ENCODE data around the gene CORO1C. TPM values are rescaled to one million over a fixed set of nuclear protein-coding genes. Genes with fewer than 3 reads are reported as not detected.
A peak's percentile ranks its signal among the peaks of the same experiment; 100 is the strongest.
"Not testable (repeated sequence)": the region's sequence is repeated elsewhere in the genome, so short reads cannot be mapped to it uniquely, and the experiment has no call there.

CORO1C gene
- total and polyA plus RNA-seq, 10 donors: 12.0 to 119 (median 74.8) TPM

DNA sequence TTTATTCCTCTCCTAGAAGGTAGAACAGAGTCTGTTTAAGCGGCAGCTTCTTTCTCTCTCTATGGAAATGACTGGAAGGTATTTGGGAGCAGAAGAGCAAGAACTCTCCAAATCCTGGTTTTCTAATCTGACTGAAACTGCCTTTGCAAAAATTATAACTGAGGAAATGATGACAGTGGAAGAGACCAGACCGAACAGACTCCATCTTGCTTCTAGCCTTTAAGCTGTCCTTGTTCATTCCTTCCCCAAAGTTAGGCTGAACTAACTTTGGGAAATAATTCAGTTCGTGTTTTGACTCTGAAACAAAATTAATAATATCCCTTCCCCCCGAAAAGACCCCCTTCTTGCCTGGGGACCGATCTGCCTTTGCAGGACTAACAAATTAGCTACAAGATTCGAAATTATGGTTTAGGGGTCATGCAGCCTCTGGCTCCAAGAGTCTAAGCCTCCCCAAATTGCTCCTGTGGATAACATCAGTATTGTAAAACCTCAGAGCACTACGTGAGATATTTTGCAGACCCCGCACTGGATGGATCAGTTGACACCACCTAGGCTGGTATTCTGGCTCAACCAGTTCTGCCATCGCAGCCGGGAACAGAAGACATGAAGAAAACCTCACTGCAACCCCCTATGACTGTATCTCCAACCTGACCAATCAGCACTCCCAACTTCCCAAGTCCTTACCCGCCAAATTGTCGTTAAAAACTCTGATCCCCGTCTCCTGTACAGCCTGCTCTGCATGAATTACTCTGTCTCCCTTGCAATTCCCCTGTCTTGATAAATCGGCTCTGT is 111.8 kb downstream of the CORO1C start:
- intact Hi-C loops (cut with DNase I; ENCODE audit: low total_unique reads): loop anchor here (2.0 kb wide), 1 partner anchor 57 kb away; the partner anchor contains the start of gene ISCU
- TF ChIP-seq POLR2AphosphoS5 (IDR thresholded peaks at IDR 0.05): no peak
- no peak for TF ChIP-seq POLR2A (IDR thresholded peaks at IDR 0.05)
- TF ChIP-seq, protein P1, sequence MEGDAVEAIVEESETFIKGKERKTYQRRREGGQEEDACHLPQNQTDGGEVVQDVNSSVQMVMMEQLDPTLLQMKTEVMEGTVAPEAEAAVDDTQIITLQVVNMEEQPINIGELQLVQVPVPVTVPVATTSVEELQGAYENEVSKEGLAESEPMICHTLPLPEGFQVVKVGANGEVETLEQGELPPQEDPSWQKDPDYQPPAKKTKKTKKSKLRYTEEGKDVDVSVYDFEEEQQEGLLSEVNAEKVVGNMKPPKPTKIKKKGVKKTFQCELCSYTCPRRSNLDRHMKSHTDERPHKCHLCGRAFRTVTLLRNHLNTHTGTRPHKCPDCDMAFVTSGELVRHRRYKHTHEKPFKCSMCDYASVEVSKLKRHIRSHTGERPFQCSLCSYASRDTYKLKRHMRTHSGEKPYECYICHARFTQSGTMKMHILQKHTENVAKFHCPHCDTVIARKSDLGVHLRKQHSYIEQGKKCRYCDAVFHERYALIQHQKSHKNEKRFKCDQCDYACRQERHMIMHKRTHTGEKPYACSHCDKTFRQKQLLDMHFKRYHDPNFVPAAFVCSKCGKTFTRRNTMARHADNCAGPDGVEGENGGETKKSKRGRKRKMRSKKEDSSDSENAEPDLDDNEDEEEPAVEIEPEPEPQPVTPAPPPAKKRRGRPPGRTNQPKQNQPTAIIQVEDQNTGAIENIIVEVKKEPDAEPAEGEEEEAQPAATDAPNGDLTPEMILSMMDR (IDR thresholded peaks at IDR 0.05 in 8 of 11, conservative IDR thresholded peaks at IDR 0.05 in 3 of 11): no peak
- no peak for DNase-seq
- H3K36me3 ChIP-seq: peaks cover 0 to 47% (median 16%) of the 10 kb centered on the region in 6 donors
- H3K27me3 ChIP-seq (replicated peaks in 1 of 7): no peaks in the 10 kb centered on the region
- H3K4me3 ChIP-seq: no peak overlapping the region
- H3K4me1 ChIP-seq: peaks cover 26 to 84% (median 57%) of the 10 kb centered on the region in 6 donors
- peaks cover 0 to 9% (median 7%) of the 10 kb centered on the region in 8 donors for H3K9me3 ChIP-seq
- peak overlapping the region in 3 of 8 donors; percentile 67 to 74 (median 74) for H3K27ac ChIP-seq
- WGBS, 5 donors: 90 to 95% (median 92%) methylated on average over 14 of the region's 14 CpGs

DNA sequence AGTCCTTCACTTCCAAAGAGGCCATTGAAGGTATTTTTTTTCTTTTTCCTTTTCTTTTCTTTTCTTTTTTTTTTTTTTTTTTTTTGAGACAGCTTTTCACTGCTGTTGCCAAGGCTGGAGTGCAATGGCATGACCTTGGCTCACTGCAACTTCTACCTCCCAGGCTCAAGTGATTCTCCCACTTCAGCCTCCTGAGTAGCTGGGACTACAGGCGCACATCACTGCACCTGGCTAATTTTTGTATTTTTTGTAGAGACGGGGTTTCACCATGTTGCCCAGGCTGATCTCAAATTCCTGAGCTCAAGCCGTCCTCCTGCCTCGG is 112.4 kb downstream of the CORO1C start:
- Histone ChIP-seq H3K4me1 (peaks cover 28 to 83% (median 59%) of the 10 kb centered on the region in 6 donors), H3K27ac (peak overlapping the region in 3 of 8 donors; percentile 46 to 74 (median 69)), H3K36me3 (peaks cover 0 to 41% (median 16%) of the 10 kb centered on the region in 6 donors)
- 83 to 93% (median 89%) methylated on average over 4 of the region's 4 CpGs for WGBS, 5 donors
- not testable (repeated sequence) for H3K9me3 ChIP-seq; H3K27me3 ChIP-seq (replicated peaks in 1 of 7); DNase-seq; H3K4me3 ChIP-seq
- intact Hi-C loops (cut with DNase I; ENCODE audit: low total_unique reads): loop anchor here (2.0 kb wide), 1 partner anchor 56 kb away; the partner anchor contains the start of gene ISCU

DNA sequence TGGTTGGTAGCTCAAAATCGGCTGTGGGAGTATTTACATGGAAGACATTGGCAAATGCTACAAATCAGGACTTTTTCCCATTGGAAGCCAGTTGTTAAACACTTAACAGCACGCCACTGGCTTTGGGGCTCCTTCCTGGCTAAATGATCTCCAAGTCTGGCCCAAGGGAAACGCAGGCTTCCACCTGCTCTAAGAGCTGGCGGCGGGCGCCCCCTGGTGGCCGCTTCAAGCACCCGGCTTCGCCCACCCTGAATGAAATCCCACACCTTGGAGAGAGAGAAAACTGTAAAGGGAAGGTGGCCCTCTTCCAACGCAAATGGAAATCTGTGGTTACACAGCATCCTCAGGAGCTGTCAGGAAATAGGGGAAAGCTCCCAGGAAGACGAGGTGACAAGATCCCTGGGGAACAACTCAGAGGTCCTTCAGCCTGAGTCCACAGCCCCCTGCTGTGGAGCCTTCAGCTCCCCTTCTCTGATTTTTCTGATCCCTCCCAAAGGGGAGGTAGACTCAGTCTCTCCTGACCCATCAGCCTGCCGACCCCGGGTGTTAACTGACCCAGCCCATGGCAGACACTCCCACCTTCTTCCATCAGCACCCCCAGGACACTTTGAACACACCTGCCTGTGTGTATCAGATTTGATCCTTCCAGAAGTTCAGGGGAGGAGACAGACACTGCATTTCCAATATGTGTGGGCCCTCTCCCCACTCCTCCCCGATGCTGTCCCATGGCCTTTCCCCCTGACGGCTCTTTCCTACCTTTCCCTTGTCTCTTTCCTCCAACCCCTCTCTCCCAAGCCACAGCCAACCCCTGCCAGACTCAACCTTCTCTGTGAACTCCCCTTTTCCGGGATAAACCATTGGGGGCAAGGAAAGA is 113.0 kb downstream of the CORO1C start:
- H3K4me1 ChIP-seq: peaks cover 30 to 85% (median 64%) of the 10 kb centered on the region in 6 donors
- no peaks in the 10 kb centered on the region for H3K27me3 ChIP-seq (replicated peaks in 1 of 7)
- H3K36me3 ChIP-seq: peaks cover 0 to 35% (median 12%) of the 10 kb centered on the region in 6 donors
- no peak overlapping the region for H3K4me3 ChIP-seq
- peaks cover 0 to 9% (median 7%) of the 10 kb centered on the region in 8 donors for H3K9me3 ChIP-seq
- intact Hi-C loops (cut with DNase I; ENCODE audit: low total_unique reads): loop anchor here (2.0 kb wide), 1 partner anchor 56 kb away; the partner anchor contains the start of gene ISCU
- peak; percentile 94 for DNase-seq
- WGBS, 5 donors: 11 to 17% (median 14%) methylated on average over 16 of the region's 16 CpGs
- TF ChIP-seq, protein P1 (IDR thresholded peaks at IDR 0.05 in 8 of 11, conservative IDR thresholded peaks at IDR 0.05 in 3 of 11): peak; percentile 80 to 99 (median 95)
- TF ChIP-seq POLR2AphosphoS5 (IDR thresholded peaks at IDR 0.05) (peak; percentile 58 to 79 (median 70)), POLR2A (IDR thresholded peaks at IDR 0.05) (no peak)
- peak overlapping the region in 5 of 8 donors; percentile 44 to 78 (median 70) for H3K27ac ChIP-seq

DNA sequence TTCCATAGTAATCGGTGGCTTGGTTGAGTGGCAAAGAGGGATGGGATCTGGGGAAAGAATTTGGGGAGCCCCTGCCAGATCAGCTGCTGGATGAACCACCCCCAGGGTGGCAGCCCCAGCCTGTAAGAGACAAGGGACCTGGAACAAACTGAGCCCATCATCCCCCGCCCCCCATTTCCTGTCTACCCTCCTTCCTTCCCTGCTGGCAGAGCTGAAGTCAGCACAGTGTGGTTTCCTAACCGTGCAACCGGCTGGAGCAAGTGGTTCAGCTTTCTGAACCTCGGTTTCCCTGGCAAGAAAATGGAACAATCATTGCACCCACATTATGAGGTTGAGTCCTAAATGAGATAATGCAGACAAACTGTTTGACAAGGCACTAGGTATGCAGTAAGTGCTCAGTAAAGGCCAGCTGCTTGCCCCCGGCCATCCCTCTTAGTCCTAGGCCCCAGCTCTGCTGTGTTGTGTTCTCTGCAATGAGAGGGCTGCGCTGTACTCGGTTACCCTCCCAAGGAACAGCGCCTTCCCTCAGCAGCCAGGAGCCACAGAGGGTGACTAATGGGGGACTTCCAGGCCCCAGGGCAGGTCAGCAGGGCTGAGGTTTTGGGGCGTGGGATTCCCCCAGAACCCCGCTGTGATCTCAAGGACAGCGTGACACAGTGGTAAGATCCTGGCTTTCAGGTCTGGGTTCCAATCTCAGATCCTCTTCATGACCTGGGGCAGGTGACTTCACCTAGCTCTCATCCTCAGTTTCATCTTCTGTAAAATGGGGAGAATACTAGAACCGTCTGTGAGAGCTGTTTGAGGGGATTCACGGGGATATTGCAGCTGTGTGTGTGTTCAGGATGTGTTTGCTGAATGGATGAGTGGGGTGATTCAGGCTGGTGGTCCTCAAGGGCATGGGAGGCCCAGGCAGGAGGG is 114.1 kb downstream of the CORO1C start:
- Histone ChIP-seq H3K27ac (peak overlapping the region; percentile 32 to 78 (median 64)), H3K36me3 (peaks cover 0 to 24% (median 3%) of the 10 kb centered on the region in 6 donors), H3K9me3 (peaks cover 0 to 9% (median 7%) of the 10 kb centered on the region in 8 donors), H3K27me3 (replicated peaks in 1 of 7) (no peaks in the 10 kb centered on the region), H3K4me3 (no peak overlapping the region), H3K4me1 (peaks cover 29 to 83% (median 64%) of the 10 kb centered on the region in 6 donors)
- 36 to 46% (median 43%) methylated on average over 10 to 14 of the region's 14 CpGs for WGBS, 5 donors
- no peak for DNase-seq
- TF ChIP-seq POLR2A (IDR thresholded peaks at IDR 0.05): no peak
- TF ChIP-seq POLR2AphosphoS5 (IDR thresholded peaks at IDR 0.05): peak; percentile 40 to 58 (median 53)
- TF ChIP-seq, protein P1 (IDR thresholded peaks at IDR 0.05 in 8 of 11, conservative IDR thresholded peaks at IDR 0.05 in 3 of 11): peak in 1 of 11 experiments; percentile 11
- intact Hi-C loops (cut with DNase I; ENCODE audit: low total_unique reads): no loop called here

Data from spleen (tissue), 11 donors.